ENCODE results near the gene KLHL1. TPM values are rescaled to one million over a fixed set of nuclear protein-coding genes. Genes with fewer than 3 reads are reported as not detected.

The KLHL1 gene
- total and polyA plus RNA-seq, 9 of the 15 experiments (the other 6 are each of a cell fraction or from before 2014, with no cell fraction given): not detected

DNA sequence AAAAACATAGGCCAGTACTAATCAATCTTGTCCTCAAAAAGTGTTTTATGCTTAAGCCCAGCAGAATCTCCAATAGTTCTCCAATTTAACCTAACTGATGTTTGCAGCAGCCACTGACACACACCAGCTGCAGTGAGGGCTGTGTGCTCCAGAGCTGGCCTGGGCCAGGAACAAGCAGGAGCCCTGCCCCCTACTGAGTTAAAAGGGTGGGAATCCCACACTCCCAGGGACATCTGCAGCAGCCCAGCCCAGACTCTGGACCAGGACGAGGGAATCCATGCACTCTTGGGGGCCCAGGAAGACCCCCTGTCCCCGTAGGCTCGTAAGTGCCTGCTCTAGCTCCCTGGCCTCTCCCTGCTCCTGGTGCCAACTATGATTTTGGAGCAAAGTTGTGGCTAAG, 92.1 kb downstream of the KLHL1 start (continued):
- TF ChIP-seq, protein P1, sequence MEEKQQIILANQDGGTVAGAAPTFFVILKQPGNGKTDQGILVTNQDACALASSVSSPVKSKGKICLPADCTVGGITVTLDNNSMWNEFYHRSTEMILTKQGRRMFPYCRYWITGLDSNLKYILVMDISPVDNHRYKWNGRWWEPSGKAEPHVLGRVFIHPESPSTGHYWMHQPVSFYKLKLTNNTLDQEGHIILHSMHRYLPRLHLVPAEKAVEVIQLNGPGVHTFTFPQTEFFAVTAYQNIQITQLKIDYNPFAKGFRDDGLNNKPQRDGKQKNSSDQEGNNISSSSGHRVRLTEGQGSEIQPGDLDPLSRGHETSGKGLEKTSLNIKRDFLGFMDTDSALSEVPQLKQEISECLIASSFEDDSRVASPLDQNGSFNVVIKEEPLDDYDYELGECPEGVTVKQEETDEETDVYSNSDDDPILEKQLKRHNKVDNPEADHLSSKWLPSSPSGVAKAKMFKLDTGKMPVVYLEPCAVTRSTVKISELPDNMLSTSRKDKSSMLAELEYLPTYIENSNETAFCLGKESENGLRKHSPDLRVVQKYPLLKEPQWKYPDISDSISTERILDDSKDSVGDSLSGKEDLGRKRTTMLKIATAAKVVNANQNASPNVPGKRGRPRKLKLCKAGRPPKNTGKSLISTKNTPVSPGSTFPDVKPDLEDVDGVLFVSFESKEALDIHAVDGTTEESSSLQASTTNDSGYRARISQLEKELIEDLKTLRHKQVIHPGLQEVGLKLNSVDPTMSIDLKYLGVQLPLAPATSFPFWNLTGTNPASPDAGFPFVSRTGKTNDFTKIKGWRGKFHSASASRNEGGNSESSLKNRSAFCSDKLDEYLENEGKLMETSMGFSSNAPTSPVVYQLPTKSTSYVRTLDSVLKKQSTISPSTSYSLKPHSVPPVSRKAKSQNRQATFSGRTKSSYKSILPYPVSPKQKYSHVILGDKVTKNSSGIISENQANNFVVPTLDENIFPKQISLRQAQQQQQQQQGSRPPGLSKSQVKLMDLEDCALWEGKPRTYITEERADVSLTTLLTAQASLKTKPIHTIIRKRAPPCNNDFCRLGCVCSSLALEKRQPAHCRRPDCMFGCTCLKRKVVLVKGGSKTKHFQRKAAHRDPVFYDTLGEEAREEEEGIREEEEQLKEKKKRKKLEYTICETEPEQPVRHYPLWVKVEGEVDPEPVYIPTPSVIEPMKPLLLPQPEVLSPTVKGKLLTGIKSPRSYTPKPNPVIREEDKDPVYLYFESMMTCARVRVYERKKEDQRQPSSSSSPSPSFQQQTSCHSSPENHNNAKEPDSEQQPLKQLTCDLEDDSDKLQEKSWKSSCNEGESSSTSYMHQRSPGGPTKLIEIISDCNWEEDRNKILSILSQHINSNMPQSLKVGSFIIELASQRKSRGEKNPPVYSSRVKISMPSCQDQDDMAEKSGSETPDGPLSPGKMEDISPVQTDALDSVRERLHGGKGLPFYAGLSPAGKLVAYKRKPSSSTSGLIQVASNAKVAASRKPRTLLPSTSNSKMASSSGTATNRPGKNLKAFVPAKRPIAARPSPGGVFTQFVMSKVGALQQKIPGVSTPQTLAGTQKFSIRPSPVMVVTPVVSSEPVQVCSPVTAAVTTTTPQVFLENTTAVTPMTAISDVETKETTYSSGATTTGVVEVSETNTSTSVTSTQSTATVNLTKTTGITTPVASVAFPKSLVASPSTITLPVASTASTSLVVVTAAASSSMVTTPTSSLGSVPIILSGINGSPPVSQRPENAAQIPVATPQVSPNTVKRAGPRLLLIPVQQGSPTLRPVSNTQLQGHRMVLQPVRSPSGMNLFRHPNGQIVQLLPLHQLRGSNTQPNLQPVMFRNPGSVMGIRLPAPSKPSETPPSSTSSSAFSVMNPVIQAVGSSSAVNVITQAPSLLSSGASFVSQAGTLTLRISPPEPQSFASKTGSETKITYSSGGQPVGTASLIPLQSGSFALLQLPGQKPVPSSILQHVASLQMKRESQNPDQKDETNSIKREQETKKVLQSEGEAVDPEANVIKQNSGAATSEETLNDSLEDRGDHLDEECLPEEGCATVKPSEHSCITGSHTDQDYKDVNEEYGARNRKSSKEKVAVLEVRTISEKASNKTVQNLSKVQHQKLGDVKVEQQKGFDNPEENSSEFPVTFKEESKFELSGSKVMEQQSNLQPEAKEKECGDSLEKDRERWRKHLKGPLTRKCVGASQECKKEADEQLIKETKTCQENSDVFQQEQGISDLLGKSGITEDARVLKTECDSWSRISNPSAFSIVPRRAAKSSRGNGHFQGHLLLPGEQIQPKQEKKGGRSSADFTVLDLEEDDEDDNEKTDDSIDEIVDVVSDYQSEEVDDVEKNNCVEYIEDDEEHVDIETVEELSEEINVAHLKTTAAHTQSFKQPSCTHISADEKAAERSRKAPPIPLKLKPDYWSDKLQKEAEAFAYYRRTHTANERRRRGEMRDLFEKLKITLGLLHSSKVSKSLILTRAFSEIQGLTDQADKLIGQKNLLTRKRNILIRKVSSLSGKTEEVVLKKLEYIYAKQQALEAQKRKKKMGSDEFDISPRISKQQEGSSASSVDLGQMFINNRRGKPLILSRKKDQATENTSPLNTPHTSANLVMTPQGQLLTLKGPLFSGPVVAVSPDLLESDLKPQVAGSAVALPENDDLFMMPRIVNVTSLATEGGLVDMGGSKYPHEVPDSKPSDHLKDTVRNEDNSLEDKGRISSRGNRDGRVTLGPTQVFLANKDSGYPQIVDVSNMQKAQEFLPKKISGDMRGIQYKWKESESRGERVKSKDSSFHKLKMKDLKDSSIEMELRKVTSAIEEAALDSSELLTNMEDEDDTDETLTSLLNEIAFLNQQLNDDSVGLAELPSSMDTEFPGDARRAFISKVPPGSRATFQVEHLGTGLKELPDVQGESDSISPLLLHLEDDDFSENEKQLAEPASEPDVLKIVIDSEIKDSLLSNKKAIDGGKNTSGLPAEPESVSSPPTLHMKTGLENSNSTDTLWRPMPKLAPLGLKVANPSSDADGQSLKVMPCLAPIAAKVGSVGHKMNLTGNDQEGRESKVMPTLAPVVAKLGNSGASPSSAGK (IDR thresholded peaks at IDR 0.05): no peak
- TF ChIP-seq LCOR (CRISPR knock-in tag; IDR thresholded peaks at IDR 0.05): no peak
- TF ChIP-seq SRSF7 (optimal IDR thresholded peaks at IDR 0.05; ENCODE audit: low read depth, low read length): no peak
- no peak for TF ChIP-seq GATA2 (CRISPR knock-in tag; IDR thresholded peaks at IDR 0.05)
- no peak for TF ChIP-seq ZNF384 (IDR thresholded peaks at IDR 0.05; ENCODE audit: low read depth, low read length)
- no peak for TF ChIP-seq ZNF3 (CRISPR knock-in tag; IDR thresholded peaks at IDR 0.05)
- TF ChIP-seq, protein P2, sequence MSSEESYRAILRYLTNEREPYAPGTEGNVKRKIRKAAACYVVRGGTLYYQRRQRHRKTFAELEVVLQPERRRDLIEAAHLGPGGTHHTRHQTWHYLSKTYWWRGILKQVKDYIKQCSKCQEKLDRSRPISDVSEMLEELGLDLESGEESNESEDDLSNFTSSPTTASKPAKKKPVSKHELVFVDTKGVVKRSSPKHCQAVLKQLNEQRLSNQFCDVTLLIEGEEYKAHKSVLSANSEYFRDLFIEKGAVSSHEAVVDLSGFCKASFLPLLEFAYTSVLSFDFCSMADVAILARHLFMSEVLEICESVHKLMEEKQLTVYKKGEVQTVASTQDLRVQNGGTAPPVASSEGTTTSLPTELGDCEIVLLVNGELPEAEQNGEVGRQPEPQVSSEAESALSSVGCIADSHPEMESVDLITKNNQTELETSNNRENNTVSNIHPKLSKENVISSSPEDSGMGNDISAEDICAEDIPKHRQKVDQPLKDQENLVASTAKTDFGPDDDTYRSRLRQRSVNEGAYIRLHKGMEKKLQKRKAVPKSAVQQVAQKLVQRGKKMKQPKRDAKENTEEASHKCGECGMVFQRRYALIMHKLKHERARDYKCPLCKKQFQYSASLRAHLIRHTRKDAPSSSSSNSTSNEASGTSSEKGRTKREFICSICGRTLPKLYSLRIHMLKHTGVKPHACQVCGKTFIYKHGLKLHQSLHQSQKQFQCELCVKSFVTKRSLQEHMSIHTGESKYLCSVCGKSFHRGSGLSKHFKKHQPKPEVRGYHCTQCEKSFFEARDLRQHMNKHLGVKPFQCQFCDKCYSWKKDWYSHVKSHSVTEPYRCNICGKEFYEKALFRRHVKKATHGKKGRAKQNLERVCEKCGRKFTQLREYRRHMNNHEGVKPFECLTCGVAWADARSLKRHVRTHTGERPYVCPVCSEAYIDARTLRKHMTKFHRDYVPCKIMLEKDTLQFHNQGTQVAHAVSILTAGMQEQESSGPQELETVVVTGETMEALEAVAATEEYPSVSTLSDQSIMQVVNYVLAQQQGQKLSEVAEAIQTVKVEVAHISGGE (CRISPR knock-in tag; IDR thresholded peaks at IDR 0.05): no peak
- TF ChIP-seq ZNF347 (CRISPR knock-in tag; IDR thresholded peaks at IDR 0.05; ENCODE audit: low read depth): no peak
- TF ChIP-seq, protein P3, sequence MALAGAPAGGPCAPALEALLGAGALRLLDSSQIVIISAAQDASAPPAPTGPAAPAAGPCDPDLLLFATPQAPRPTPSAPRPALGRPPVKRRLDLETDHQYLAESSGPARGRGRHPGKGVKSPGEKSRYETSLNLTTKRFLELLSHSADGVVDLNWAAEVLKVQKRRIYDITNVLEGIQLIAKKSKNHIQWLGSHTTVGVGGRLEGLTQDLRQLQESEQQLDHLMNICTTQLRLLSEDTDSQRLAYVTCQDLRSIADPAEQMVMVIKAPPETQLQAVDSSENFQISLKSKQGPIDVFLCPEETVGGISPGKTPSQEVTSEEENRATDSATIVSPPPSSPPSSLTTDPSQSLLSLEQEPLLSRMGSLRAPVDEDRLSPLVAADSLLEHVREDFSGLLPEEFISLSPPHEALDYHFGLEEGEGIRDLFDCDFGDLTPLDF (CRISPR knock-in tag; IDR thresholded peaks at IDR 0.05): no peak
- no peak for TF ChIP-seq TAF1 (IDR thresholded peaks at IDR 0.05; ENCODE audit: control insufficient read depth, extremely low read depth, insufficient read depth, low read length, severe bottlenecking)
- TF ChIP-seq PURB (CRISPR knock-in tag; IDR thresholded peaks at IDR 0.05; ENCODE audit: low read depth): no peak
- TF ChIP-seq ZNF644 (tag; IDR thresholded peaks at IDR 0.05; ENCODE audit: low read depth): no peak
